ENCODE results near the gene PARD3B.

Gene PARD3B

DNA sequence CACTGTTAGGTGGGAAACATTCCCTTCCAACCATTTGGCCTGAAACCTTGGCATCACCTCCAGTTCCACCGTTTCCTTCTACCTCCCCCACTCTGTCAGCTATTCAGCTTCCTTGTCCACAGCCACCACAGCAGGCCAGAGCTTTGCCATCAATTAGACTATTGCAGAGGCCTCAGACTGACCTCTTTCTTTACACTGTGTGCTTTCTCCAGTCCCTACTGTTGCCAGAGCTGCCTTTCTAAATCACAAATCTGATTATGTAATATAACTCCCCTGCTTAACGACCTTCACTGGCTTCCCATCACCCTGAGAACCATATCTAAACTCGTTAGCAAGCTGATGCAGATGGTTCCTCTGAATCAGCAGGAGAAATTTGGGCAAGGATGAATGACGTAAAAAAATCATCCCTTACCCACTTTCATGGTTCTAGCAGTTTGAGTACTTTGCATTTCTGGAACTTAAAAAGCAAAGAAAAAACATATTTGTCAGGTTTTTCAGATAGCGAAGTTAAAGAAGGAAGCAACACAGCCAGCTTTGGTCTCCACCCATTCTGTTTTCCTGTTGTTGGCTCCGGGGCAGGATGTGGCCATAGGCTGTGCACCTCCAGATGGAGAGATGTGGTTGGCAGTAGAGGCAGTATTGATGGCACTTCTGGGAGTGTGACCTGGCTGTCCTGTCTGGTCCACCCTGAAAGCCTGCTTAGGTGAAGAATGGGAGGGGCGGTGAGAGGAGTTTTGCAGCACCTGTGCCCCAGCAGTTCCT lies 422.1 kb downstream of the PARD3B start:
- H3K27me3 ChIP-seq (replicated peaks; ENCODE audit: insufficient read depth, low read length), result no peaks in the 10 kb centered on the region
- no peaks in the 10 kb centered on the region for H3K9me3 ChIP-seq (replicated peaks; ENCODE audit: insufficient read depth, low read length)
- TF ChIP-seq EZH2 (optimal IDR thresholded peaks at IDR 0.05; ENCODE audit: low read depth, low read length) (no peak), EZH2phosphoT487 (IDR thresholded peaks at IDR 0.05; ENCODE audit: low read length) (no peak)
- TF ChIP-seq, protein P1, sequence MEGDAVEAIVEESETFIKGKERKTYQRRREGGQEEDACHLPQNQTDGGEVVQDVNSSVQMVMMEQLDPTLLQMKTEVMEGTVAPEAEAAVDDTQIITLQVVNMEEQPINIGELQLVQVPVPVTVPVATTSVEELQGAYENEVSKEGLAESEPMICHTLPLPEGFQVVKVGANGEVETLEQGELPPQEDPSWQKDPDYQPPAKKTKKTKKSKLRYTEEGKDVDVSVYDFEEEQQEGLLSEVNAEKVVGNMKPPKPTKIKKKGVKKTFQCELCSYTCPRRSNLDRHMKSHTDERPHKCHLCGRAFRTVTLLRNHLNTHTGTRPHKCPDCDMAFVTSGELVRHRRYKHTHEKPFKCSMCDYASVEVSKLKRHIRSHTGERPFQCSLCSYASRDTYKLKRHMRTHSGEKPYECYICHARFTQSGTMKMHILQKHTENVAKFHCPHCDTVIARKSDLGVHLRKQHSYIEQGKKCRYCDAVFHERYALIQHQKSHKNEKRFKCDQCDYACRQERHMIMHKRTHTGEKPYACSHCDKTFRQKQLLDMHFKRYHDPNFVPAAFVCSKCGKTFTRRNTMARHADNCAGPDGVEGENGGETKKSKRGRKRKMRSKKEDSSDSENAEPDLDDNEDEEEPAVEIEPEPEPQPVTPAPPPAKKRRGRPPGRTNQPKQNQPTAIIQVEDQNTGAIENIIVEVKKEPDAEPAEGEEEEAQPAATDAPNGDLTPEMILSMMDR (IDR thresholded peaks at IDR 0.05; ENCODE audit: low read length), result no peak
- no peaks in the 10 kb centered on the region for H3F3A ChIP-seq (ENCODE audit: insufficient read depth, low read length)
- H3K79me2 ChIP-seq (ENCODE audit: low read length), result no peaks in the 10 kb centered on the region
- no peaks in the 10 kb centered on the region for H3K4me1 ChIP-seq (ENCODE audit: low read length)
- no peak overlapping the region for H3K4me2 ChIP-seq (ENCODE audit: low read depth, low read length)
- H3K4me3 ChIP-seq (ENCODE audit: low read length), result no peak overlapping the region
- H4K20me1 ChIP-seq (ENCODE audit: insufficient read depth, low read length), result no peaks in the 10 kb centered on the region
- H3K36me3 ChIP-seq (replicated peaks; ENCODE audit: insufficient read depth, low read length), result no peaks in the 10 kb centered on the region
- DNase-seq, result no peak
- H3K27ac ChIP-seq (ENCODE audit: low read length), result no peak overlapping the region
- no peak overlapping the region for H2AFZ ChIP-seq (ENCODE audit: low read length)
- no peaks in the 10 kb centered on the region for H3K9me2 ChIP-seq (replicated peaks; ENCODE audit: insufficient read depth, low read length)
- H3K9ac ChIP-seq (ENCODE audit: low read length), result no peak overlapping the region

DNA sequence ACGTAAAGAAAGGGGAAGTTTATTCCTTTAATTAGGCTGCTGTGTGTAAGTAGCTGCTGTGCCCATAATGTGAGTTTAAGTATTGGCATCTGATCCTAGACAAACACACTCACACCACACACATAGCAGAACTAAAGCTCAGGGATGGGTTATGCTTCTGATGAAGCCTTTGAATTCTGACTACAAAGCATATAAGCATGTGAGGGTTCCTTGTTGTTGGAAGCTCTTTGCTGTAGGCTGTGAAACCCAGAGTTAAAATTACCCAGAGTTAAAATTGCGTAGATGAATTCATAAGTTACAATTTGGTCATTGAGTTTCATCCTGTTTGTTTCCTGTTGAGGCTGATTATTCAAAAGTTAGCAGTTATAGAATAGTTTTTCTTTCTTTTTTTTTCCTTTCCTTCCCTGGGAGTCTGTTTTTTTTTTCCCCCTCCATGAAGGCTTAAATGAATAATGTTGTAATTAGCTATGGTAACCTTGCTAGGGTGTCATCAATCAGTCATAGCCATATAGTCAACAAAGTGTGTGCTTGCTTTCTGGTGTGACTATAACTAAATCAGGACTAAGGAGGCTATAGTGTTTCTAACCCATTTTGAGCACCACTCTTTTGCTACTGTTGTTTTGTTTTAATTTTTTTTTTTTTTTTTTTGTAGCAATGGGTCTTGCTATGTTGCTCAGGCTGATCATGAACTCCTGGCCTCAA lies 426.1 kb downstream of the PARD3B start:
- Histone ChIP-seq H3K9me2 (replicated peaks; ENCODE audit: insufficient read depth, low read length) (no peaks in the 10 kb centered on the region), H3K9ac (ENCODE audit: low read length) (no peak overlapping the region), H3K79me2 (ENCODE audit: low read length) (no peaks in the 10 kb centered on the region), H4K20me1 (ENCODE audit: insufficient read depth, low read length) (no peaks in the 10 kb centered on the region), H3K4me1 (ENCODE audit: low read length) (no peaks in the 10 kb centered on the region), H3K36me3 (replicated peaks; ENCODE audit: insufficient read depth, low read length) (no peaks in the 10 kb centered on the region), H3K27me3 (replicated peaks; ENCODE audit: insufficient read depth, low read length) (no peaks in the 10 kb centered on the region), H3K4me3 (ENCODE audit: low read length) (no peak overlapping the region), H2AFZ (ENCODE audit: low read length) (no peak overlapping the region), H3K27ac (ENCODE audit: low read length) (no peak overlapping the region), H3K4me2 (ENCODE audit: low read depth, low read length) (no peak overlapping the region), H3K9me3 (replicated peaks; ENCODE audit: insufficient read depth, low read length) (no peaks in the 10 kb centered on the region), H3F3A (ENCODE audit: insufficient read depth, low read length) (no peaks in the 10 kb centered on the region)
- no peak for DNase-seq
- TF ChIP-seq EZH2phosphoT487 (IDR thresholded peaks at IDR 0.05; ENCODE audit: low read length) (no peak), EZH2 (optimal IDR thresholded peaks at IDR 0.05; ENCODE audit: low read depth, low read length) (no peak)
- TF ChIP-seq, protein P1 (IDR thresholded peaks at IDR 0.05; ENCODE audit: low read length), result no peak

DNA sequence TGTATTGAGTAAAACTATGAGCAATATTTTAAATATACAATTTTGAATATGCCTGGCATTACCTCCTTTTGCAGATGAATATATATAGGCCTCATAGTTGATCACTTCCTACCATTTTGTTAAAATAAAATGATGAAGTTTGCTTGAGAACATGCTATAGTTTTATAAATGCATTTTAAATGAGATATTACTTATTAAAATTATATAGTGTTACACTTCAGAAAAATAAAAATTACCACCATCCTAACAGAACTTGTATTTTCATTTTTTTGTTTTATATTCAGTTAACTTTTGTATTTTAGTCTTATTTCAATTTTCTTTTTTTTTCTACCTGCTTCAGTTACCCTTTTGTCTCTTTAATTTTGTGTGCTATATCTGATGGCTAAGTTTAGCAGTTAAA lies 426.9 kb downstream of the PARD3B start:
- H3K27me3 ChIP-seq (replicated peaks; ENCODE audit: insufficient read depth, low read length), result no peaks in the 10 kb centered on the region
- TF ChIP-seq EZH2 (optimal IDR thresholded peaks at IDR 0.05; ENCODE audit: low read depth, low read length), result no peak
- TF ChIP-seq, protein P1 (IDR thresholded peaks at IDR 0.05; ENCODE audit: low read length), result no peak
- TF ChIP-seq EZH2phosphoT487 (IDR thresholded peaks at IDR 0.05; ENCODE audit: low read length), result no peak
- H3K79me2 ChIP-seq (ENCODE audit: low read length), result no peaks in the 10 kb centered on the region
- H3K36me3 ChIP-seq (replicated peaks; ENCODE audit: insufficient read depth, low read length), result no peaks in the 10 kb centered on the region
- no peak overlapping the region for H3K4me2 ChIP-seq (ENCODE audit: low read depth, low read length)
- H3K27ac ChIP-seq (ENCODE audit: low read length), result no peak overlapping the region
- no peaks in the 10 kb centered on the region for H3K9me3 ChIP-seq (replicated peaks; ENCODE audit: insufficient read depth, low read length)
- DNase-seq, result no peak
- no peaks in the 10 kb centered on the region for H3F3A ChIP-seq (ENCODE audit: insufficient read depth, low read length)
- no peaks in the 10 kb centered on the region for H3K9me2 ChIP-seq (replicated peaks; ENCODE audit: insufficient read depth, low read length)
- H4K20me1 ChIP-seq (ENCODE audit: insufficient read depth, low read length), result no peaks in the 10 kb centered on the region
- no peak overlapping the region for H3K9ac ChIP-seq (ENCODE audit: low read length)
- H2AFZ ChIP-seq (ENCODE audit: low read length), result no peak overlapping the region
- no peaks in the 10 kb centered on the region for H3K4me1 ChIP-seq (ENCODE audit: low read length)
- H3K4me3 ChIP-seq (ENCODE audit: low read length), result no peak overlapping the region

All from MM.1S (cell line).